Measurements from ENCODE around the gene MRPL36. TPM values are rescaled to one million over a fixed set of nuclear protein-coding genes. Genes with fewer than 3 reads are reported as not detected.

MRPL36 gene
- total RNA-seq, 1 donor from 2014 or later, result 54.3 TPM

DNA sequence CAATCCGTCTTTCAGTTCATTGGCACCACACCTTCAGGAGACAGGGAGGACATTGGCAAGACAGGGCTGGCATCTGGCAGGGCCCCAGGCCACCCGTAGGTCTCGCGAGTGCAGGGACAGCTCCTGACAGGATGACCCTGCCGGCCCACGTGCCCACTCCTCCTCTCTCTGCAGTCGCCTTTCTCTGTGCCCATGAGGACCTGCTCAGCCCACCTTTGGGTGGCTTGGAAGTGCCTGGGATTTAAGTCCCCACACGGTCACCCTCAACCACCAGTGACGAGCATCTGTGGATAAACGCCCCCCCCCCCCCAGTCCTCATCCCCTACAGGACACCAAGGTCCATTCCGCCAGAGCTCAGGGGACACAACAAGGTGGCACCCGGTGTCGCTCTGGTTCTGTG lies 4.1 kb downstream of the MRPL36 start:
- no peak for ATAC-seq

- no peak for ATAC-seq
These were observed 4.7 kb downstream of the MRPL36 start for GRCh38 chr5:1794901-1795290.

DNA sequence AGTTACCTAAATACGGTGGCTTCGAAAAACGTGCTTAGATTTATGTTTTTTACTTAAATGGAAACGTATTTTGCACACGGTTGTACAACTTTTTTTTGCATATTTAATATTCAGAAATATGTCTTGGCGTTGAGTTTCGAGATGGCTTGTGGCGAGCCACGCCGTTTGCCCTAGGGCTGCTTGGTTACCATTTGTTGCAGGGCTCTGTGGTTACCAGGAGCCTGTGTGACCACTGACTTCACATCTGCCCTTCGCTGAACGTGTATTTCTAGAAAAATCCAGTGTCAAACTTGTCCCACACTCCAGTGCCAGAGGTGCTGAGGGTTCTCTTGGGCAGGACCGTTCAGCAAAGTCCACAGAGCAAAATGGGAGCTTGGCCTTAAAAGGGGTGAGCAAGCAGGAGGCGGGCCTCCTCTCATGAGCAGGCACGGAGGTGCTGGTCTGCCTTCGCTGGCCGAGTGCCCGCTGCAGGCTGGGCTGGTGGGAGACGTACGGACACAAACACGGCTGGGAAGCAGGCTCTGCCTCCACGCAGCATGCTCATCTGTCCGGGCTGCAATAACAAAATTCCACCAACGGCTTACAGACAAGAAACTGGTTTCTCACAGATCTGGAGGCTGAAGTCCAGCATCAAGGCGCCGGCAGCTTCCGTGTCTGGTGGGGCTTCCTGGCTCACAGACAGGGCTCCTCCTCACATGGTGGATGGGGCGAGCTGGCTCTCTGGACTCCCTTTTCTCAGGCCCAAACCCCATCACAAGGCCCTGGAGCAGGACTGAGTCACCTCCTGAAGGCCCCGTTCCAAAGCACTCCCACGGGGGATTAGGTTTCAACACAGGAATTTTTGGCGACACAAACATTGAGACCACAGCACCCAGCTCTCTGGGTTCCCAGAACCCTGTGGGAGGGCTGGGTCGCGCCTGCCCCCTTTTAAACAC lies 5.4 kb downstream of the MRPL36 start:
- no peak for ATAC-seq

DNA sequence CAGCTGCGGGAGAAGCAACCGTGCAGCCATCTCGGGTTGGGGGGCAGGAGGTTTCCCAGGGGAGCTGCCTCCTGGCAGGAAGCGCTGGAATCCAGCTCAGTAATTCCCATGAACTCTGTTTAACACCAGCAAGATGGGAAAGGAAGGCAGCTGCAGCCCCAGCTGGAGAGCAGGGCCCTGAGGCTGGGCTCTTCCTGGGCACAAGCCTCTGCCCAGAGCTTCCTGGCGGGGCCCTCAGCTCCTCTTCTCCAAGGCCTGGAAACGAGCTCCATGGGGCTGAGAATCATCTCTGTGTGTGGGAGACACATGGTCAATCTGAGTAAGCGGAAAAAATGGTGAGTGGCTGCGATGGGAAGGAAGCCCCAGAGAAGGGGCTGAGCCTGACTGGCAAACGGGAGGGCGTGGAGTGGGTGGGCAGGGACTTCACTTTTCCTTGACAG lies 6.3 kb downstream of the MRPL36 start:
- no peak for ATAC-seq

DNA sequence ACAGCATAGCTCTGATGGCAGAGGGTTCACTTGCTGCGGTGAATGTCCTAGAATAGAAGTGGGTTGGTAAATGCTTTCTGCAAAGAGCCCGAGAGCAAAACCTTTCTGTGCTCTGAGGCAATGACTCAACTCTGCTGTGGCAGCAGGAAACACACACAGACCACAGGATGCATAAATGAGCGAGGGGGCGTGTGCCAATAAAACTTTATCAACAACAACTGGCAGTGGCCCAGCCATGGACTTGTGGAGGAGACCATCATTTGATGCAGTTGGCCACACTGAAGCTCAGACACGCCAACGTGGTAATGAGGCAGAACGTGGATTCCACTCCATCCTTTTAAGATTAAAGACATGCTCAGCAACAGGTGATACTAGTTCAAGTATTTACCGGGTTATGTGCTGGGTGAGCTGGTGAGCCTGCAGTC lies 6.8 kb downstream of the MRPL36 start:
- peak; percentile 22 for ATAC-seq

DNA sequence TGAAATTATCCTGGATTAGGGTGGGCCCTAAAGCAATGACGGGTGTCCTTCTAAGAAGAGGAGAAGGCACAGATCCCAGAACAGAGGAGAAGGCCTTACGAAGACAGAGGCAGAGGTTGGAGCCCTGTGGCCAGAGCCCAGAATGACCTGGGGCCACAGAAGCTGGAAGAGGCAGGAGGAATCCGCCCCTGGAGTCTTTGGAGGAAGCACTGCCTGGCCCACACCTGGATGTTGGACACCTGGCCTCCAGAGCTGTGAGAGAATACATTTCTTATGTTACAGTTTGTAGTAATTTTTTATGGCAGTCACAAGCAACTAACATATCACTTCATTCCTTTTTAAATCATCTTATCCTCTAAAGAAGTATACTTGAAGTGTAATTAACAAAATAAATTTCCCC lies 8.5 kb downstream of the MRPL36 start:
- ATAC-seq, result no peak

GRCh38 chr5:1789834-1790471 lies 9.7 kb downstream of the MRPL36 start:
- ATAC-seq, result no peak

DNA sequence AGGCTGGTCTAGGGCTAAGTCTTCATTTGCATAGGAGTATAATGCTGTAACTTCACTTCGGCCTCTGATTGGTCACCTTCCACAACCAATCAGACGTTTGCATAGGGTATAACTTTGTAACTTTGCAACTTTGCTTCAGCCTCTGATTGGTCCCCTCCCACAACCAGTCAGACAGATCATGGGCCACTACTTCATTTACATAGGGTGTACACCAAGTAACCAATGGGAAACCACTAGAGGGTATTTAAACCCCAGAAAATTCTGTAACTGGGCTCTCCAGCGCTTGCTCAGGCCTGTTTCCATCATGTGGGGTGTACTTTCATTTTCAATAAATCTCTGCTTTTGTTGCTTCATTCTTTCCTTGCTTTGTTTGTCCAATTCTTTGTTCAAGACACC lies 10.2 kb downstream of the MRPL36 start:
- peak; percentile 15 for ATAC-seq

GRCh38 chr5:1788828-1789227 lies 10.8 kb downstream of the MRPL36 start:
- no peak for ATAC-seq

GRCh38 chr5:1788200-1788599 lies 11.4 kb downstream of the MRPL36 start:
- ATAC-seq, result no peak

GRCh38 chr5:1787472-1788047 lies 12.1 kb downstream of the MRPL36 start:
- ATAC-seq, result no peak

DNA sequence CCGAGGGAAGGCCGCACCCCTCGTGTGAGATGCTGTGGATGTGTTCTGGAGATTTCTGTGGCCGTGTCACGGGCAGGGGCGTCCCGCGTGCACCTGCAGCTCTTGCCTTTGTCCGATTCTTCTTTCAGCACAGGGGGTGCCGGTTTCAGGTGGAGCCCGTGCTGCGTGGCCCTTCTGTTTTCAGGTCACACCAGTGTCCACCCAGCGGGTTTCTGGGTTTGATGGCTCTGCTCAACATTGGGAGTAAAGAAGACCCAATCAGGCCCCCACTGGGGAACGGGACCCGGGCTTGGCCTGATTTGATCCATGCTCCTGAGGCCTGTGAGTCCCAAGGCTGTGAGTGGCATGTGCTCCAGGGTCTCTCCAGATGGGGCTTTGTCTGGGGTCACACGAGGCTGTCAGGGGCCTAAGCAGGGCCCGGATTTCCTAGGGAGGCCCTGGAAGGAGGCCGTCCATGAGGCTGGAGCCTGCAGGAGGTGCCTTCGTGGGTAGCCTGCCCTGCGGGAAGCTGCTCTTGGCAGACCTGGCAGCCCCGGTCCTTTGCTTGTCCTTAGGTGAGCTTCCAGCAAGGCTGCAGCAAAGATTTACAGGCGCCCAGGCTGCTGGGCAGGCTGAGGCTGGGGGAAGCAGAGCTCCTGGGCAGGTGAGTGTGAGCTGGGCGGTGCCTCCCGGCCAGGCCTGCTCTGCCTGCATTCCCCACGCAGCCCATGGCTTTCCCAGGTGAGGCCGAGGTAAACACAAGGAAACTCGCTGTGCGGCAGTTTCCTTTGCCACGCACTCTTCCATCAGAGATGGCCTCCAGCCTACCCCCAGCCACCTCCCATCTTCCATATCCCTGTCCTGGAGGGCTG lies 12.8 kb downstream of the MRPL36 start:
- no peak for ATAC-seq

DNA sequence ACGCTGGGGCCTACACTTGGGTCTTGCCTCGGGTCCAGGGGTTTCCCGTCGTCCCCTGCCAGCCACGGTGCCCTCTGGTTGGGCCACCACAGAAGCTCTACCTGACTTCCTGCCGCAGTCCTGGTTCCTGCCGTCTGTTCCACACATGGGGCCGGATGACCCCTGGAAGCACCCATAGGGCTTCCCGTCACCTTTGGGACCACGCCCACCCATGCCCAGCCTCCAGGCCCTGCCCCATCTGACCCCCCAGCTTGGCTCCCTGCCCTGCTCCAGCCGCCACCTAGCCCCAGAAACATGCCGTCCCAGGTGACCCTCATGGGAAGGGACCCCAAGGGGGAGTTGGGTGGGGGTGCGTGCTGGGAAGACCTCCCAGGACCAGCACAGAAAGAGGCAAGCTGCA lies 13.7 kb downstream of the MRPL36 start:
- no peak for ATAC-seq

DNA sequence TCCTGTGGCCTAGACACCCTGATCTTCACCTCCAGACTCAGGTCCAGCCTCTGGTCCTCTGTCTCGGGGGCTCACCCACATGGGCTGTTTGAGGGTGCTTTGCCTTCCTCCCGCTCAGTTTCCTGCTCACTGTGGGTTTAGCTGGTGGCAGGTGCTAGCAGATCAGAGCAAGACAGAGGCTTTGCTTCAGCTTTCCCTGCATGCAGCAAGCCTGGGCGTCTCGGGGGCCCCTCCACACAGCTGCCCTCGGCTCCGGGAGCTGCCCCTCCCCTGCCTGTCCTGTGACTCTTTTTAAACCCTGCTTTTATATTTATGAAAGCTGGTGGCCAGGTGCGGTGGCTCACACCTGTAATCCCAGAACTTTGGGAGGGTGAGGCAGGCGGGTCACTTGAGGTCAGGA lies 14.6 kb downstream of the MRPL36 start:
- ATAC-seq, result no peak

DNA sequence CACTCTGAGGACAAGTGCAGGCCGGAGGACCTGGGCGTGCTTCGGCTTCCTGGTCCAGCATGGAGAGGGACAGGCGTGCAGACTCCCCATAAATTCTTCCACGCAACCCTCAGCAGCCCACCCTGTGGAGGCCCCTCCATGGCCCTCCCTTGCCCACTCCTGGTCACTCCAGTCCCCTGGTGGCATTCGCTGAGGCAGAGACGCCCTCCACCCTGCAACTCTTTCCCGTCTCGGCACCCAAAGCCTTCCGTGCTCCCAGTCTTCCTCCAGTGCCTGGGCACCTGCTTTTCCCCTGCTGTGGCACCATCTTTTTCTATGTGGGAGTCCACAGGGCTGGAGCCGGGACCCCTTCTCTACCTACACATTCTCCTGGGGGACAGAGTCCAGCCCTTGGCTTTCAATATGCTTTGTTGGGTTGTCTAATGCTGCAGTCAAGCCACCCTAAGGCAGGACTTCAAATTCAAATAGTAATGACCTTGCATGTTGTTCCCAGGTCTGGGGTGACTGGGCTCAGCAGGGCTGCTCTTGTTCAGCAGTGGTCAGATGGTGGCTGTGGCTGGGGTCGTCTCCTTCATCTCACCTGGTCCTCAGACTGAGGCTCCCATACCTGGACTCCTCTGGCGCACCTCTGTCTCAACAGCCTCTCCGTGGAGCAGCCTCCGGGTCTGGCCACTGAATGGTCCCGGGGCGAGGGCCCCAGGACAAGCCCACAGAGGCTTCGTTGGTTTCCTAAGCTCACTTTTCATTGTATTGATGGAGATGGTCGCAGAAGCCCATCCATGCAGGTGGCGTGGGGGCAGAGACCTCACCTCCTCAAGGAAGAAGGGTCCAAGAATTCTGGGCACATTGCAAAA lies 15.2 kb downstream of the MRPL36 start:
- no peak for ATAC-seq

DNA sequence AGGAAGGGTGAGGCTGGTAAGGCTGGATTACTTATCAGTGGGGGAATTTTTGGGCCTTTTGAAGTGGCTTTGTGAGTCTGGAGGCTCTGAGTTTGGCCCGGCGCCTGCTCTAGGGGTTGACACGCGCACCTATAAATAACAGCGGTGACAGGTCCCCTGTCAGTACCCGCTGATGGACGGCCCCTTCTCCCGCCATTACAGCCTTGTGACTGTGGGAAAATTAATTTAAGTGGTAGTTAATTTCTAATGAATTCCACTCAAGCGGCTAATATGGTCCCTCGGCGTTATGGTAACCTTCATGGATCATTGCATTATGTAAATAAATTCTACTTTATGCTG lies 16.5 kb downstream of the MRPL36 start:
- ATAC-seq, result no peak

DNA sequence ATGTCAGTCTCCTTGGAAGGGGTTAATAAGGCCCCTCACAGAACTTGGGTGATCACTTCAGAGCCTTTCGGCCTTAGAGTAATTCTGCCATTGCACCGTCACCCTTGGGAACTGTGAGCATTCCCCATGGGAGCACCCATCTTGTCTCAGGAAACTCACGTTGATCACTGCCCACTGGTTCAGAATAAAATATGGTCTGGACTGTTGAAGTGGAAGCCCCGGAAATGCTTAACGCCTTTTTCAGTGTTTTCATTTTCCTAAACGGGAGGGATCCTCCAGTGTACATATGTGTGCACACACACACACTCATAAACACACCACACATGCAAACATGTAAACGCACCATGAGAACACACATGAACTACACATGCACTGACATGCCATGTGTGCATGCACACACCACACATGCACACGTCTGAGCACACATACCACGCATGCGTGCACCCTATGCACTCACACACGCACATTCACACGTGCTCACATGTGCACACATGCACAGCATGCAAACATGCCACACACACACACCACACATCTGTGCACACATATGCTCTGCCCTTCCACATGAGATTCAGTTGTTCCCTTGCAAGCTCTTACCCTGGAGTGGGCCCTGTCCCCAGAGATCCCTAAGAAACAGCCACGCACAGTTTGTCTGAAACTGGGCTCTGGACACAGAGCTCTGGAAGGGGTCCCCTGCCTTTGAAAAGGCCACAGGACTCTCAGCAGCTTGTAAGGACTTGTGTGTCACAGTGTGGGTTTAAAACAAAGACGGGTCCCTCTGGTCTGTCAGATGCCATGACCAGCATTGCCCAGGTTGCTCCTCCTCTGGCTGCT lies 17.0 kb downstream of the MRPL36 start:
- no peak for ATAC-seq

GRCh38 chr5:1781726-1782384 lies 17.8 kb downstream of the MRPL36 start:
- no peak for ATAC-seq

DNA sequence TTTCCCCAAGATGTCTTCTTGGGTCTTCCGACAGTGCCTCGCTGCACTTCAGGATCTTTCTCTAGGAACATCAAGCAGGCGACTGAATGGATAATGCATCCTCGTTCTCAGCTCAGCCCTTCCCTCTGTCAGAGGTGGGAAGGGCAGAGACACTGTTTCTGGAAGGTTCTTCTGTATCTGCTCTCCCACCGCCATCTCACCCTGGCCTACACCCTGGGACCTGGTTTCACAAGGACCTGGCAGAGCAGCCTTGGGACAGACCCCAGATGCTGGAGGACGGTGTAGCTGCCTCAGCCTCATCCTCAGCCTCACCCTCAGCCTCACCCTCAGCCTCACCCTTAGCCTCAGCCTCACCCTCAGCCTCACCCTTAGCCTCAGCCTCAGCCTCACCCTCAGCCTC lies 18.5 kb downstream of the MRPL36 start:
- ATAC-seq, result no peak

GRCh38 chr5:1780614-1780930 lies 19.1 kb downstream of the MRPL36 start:
- no peak for ATAC-seq
